Stimulated activated CD4-positive, alpha-beta T cell treated with anti-CD3 and anti-CD28 coated beads, Interleukin-12 subunit alpha, Interleukin-12 subunit beta, amount 100 ng/mL, for 48 hours (primary cell): Measurements from ENCODE around the gene STK36.

Experiments used
- DNase-seq, 3 donors: peaks; one replicate each; pipeline ENCODE4 v3.0.0-alpha.2; 2020; ENCODE audit warnings: low read depth in 2 of 3, low spot score in 1 of 3

STK36 gene

DNA sequence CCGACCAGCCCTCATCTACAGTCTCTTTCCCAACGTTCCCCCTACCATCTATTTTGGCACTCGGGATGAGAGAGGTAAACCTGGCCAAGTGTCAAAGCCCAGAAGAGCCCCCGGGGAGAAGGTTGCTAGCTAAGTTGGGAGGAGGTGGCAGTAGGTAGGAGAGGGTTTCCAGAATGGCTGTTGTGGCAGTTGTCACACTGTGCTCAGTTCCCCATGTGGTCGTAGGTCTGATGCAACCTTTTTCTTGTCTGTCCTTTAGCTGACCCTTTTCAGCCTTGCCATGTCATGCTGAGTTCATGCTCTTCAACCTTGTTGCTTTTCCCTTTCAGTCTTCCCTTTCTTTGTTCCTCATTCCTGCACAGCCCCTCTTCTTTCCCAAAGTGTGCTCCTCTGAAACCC is 73.3 kb downstream of the STK36 start:
- no peak for DNase-seq

DNA sequence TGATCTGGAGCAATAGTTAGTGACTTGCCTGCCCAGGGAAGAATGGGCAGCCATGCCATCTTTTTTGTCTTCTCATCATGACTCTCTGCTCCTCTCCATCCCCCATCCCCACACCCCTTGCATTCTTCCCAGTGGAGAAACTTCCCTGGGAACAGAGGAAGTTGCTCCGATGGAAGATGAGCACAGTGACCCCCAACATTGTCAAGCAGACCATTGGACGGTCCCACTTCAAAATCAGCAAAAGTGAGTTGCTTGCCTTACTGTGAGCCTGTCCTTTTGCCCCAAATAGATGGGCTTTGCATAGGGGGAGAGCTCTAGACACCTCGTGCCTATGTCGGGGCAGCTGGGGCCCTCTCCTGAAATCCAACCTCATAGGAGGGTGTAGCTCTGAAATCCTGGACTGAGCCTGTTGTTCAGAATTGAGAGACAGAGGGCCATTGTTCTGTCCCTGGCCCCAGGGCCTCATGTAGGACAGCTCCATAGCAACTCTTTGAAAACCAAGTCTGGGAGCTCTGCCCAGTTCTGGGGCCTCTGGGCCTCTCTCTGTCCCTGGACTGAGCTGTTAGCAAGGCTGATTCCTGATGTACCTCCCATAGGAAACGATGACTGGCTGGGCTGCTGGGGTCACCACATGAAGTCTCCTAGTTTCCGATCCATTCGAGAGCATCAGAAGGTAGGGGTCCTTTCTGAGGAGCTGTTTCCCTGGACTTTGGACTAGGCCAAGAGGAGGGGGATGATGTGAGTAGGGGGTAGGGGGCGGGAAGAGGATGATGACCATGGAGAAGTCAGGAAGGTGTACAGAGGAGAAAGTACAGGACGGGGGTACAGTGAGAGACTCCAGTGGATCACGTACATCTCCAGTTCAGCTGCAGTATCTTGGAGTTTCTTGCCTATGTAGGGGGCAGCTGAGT is 73.9 kb downstream of the STK36 start:
- DNase-seq: no peak

DNA sequence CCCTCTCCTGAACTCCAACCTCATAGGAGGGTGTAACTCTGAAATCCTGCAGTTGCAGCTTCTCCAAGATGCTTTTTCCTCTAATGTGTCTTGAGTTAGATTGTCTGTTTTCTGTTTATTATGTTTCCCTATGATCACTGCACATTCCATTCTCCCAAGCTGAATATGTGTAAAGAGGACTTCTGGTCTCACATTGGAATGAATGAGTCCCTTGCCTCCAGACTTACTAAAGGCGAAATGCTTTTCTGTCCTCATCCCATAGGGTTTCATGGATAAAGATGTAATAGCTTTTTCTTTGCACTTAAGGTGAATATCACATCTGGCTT is 74.5 kb downstream of the STK36 start:
- DNase-seq: no peak

DNA sequence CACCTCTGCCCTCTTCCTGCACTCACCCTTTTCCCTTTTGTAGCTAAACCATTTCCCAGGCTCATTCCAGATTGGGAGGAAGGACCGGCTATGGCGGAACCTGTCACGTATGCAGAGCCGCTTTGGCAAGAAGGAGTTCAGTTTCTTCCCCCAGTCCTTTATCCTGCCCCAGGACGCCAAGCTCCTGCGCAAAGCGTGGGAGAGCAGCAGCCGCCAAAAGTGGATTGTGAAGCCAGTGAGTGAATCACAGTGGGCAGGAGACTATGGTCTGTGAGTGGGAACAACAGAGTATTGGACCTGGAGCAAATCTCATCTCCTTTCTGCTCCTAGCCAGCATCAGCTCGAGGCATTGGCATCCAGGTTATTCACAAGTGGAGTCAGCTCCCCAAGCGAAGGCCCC is 75.1 kb downstream of the STK36 start:
- no peak for DNase-seq

DNA sequence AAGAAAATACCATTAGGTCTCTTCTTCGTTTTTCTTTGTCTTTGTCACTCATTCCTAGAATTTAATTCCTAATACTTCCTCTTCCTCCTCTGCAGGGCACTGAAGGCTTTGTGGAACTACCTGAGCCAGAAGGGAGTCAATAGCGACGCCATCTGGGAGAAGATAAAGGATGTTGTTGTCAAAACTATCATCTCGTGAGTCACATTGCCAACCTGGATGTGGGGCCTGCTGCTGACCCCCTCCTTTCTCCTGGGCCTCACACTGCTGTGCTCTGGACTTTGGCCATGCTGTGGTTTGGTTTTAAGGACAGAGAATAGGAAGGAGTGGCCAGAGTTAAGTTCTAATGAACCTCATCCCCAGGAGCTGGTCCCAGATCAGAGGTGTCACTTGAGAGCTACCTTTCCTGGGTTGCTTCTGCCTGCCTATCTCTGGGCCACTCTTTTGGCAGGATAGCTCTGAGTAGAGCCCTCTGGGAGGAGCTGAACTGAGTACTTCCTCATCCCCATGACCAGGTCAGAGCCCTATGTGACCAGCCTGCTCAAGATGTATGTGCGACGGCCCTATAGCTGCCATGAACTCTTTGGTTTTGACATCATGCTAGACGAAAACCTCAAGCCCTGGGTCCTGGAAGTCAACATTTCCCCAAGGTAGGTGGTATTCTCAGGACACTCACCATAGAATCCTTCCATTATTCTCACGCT is 77.0 kb downstream of the STK36 start:
- no peak for DNase-seq
